ENCODE measurements around the gene TMEM168. TPM values are rescaled to one million over a fixed set of nuclear protein-coding genes. Genes with fewer than 3 reads are reported as not detected.

TMEM168 gene
- total and polyA plus RNA-seq, 2 donors (not counting 3 experiments of a cell fraction or from before 2014, with no cell fraction given) = 23.4 to 24.4 TPM

DNA sequence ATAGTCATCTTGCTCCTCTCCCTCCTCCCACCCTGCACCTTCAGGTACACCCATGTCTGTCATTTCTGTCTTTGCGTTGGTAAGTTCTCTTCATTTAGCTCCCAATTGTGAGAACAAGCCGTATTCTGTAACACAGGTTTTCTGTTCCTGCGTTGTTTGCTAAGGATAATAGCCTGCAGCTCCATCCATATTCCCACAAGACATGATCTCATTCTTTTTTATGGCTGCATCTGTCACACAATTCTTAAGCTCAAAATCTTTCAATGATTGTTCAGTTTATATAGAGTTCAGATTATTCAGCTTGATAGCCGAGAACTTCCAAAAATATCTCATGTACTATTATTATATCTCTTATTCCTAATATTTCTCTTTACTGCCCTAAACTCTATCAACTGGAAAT lies 16.0 kb upstream of the TMEM168 start:
- no peak for DNase-seq (ENCODE audit: low read depth, low spot score)
- dilution Hi-C loops (cut with MboI; ENCODE audit: extremely low pct_ligation_motif_present, low sequenced_read_pairs) = no loop called here
- POLR2A ChIA-PET = no interaction called here

More for the DNA sequence above, 16.0 kb upstream of the TMEM168 start:
- Histone ChIP-seq H3K9ac (replicated peaks; ENCODE audit: extremely low read depth, insufficient read depth, low read length) (no peak overlapping the region), H3K4me3 (replicated peaks in 1 of 3; ENCODE audit: insufficient read depth in 1 of 3, low read depth in 1 of 3, low read length in 3 of 3) (no peak overlapping the region), H3K79me2 (ENCODE audit: control insufficient read depth, insufficient read depth, low read length) (no peaks in the 10 kb centered on the region), H3K4me2 (ENCODE audit: insufficient read depth, low read length) (no peak overlapping the region), H3K27me3 (ENCODE audit: control insufficient read depth in 2 of 2, insufficient read depth in 2 of 2, low read length in 2 of 2) (peaks cover 2 to 6% of the 10 kb centered on the region in 2 experiments), H3K27ac (ENCODE audit: insufficient read depth, low read depth, low read length) (no peak overlapping the region), H3K36me3 (ENCODE audit: control insufficient read depth in 2 of 2, extremely low read depth in 1 of 2, insufficient read depth in 2 of 2, low read length in 2 of 2) (no peaks in the 10 kb centered on the region), H3K9me1 (replicated peaks; ENCODE audit: control insufficient read depth, extremely low read depth, insufficient read depth, low read length) (no peaks in the 10 kb centered on the region), H3K9me3 (replicated peaks; ENCODE audit: control insufficient read depth, insufficient read depth, low read length) (no peaks in the 10 kb centered on the region), H3K4me1 (ENCODE audit: control insufficient read depth, extremely low read depth, insufficient read depth, low read length) (no peaks in the 10 kb centered on the region), H2AFZ (ENCODE audit: low read depth, low read length) (no peak overlapping the region), H4K20me1 (replicated peaks; ENCODE audit: control insufficient read depth, extremely low read depth, insufficient read depth, low read length) (no peaks in the 10 kb centered on the region)
- intact Hi-C loops (cut with micrococcal nuclease) = no loop called here
- TF ChIP-seq, protein P1, sequence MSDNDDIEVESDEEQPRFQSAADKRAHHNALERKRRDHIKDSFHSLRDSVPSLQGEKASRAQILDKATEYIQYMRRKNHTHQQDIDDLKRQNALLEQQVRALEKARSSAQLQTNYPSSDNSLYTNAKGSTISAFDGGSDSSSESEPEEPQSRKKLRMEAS (IDR thresholded peaks at IDR 0.05; ENCODE audit: insufficient read depth, insufficient read length) = no peak
- TF ChIP-seq FOS (IDR thresholded peaks at IDR 0.05; ENCODE audit: borderline replicate concordance, insufficient read depth, low read length) (no peak), MYC (IDR thresholded peaks at IDR 0.05; ENCODE audit: low read depth, low read length) (no peak), JUN (IDR thresholded peaks at IDR 0.05; ENCODE audit: borderline replicate concordance, insufficient read depth, insufficient read length, low read depth) (no peak), POLR2A (IDR thresholded peaks at IDR 0.05; ENCODE audit: low read depth, low read length) (no peak), POLR2AphosphoS5 (IDR thresholded peaks at IDR 0.05; ENCODE audit: insufficient read depth, low read depth, low read length) (no peak), GATA2 (IDR thresholded peaks at IDR 0.05; ENCODE audit: insufficient read depth, insufficient read length, low read depth, low read length) (no peak), EZH2 (IDR thresholded peaks at IDR 0.05; ENCODE audit: borderline replicate concordance, low read depth, low read length, severe bottlenecking) (no peak)
- TF ChIP-seq, protein P2, sequence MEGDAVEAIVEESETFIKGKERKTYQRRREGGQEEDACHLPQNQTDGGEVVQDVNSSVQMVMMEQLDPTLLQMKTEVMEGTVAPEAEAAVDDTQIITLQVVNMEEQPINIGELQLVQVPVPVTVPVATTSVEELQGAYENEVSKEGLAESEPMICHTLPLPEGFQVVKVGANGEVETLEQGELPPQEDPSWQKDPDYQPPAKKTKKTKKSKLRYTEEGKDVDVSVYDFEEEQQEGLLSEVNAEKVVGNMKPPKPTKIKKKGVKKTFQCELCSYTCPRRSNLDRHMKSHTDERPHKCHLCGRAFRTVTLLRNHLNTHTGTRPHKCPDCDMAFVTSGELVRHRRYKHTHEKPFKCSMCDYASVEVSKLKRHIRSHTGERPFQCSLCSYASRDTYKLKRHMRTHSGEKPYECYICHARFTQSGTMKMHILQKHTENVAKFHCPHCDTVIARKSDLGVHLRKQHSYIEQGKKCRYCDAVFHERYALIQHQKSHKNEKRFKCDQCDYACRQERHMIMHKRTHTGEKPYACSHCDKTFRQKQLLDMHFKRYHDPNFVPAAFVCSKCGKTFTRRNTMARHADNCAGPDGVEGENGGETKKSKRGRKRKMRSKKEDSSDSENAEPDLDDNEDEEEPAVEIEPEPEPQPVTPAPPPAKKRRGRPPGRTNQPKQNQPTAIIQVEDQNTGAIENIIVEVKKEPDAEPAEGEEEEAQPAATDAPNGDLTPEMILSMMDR (IDR thresholded peaks at IDR 0.05; ENCODE audit: extremely low read depth in 1 of 2, insufficient read depth in 1 of 2, low read depth in 1 of 2, low read length in 2 of 2) = no peak
- FAIRE-seq = no peak
- CTCF ChIA-PET = interaction anchor here (0.7 to 2.0 kb wide), 3 partner anchors 10 to 63 kb away, joined by 3 to 9 read pairs (median 3); no protein-coding TSS in a partner anchor
- no TSS peak for BruUV-seq (replicated peaks)

Measured in endothelial cell of umbilical vein (primary cell).